Non-pigmented ciliary epithelial cell (primary cell): ENCODE measurements around the gene MRPS9.
A peak's percentile ranks its signal among the peaks of the same experiment; 100 is the strongest.

Experiments used
- DNase-seq: peaks from one replicate; pipeline ENCODE4 v3.0.0-alpha.2; 2010; ENCODE audit warnings: low read depth

MRPS9 gene

GRCh38 chr2:105037572-105038382 lies at the start of gene MRPS9:
Gene MRPS9, plus strand, starts transcription at chr2:105038069. Its CDS starts 24 bp downstream, at chr2:105038093.
- peak; percentile 89 for DNase-seq

- no peak for DNase-seq
Observed at GRCh38 chr2:105005181-105005951, 32.5 kb upstream of the MRPS9 start.

GRCh38 chr2:105007367-105007766 lies 30.5 kb upstream of the MRPS9 start:
- DNase-seq = no peak

GRCh38 chr2:105032476-105032875 lies 5.4 kb upstream of the MRPS9 start:
- no peak for DNase-seq

GRCh38 chr2:105034170-105034569 lies 3.7 kb upstream of the MRPS9 start:
- no peak for DNase-seq

- DNase-seq = no peak
Observed at GRCh38 chr2:105038383-105039061, 653 bp downstream of the MRPS9 start.

- no peak for DNase-seq
Observed at GRCh38 chr2:105039559-105039958, 1.7 kb downstream of the MRPS9 start.

- no peak for DNase-seq
Observed at GRCh38 chr2:105042189-105042588, 4.3 kb downstream of the MRPS9 start.

- no peak for DNase-seq
Observed at GRCh38 chr2:105052773-105053172, 14.9 kb downstream of the MRPS9 start.

GRCh38 chr2:105055613-105056012 lies 17.7 kb downstream of the MRPS9 start:
- no peak for DNase-seq

GRCh38 chr2:105056245-105056644 lies 18.4 kb downstream of the MRPS9 start:
- no peak for DNase-seq

- no peak for DNase-seq
Observed at GRCh38 chr2:105057005-105057404, 19.1 kb downstream of the MRPS9 start.

GRCh38 chr2:105061560-105061959 lies 23.7 kb downstream of the MRPS9 start:
- no peak for DNase-seq

- no peak for DNase-seq
Observed at GRCh38 chr2:105062158-105062557, 24.3 kb downstream of the MRPS9 start.

GRCh38 chr2:105068387-105068786 lies 30.5 kb downstream of the MRPS9 start:
- DNase-seq = no peak

GRCh38 chr2:105068875-105069274 lies 31.0 kb downstream of the MRPS9 start:
- no peak for DNase-seq

GRCh38 chr2:105070010-105070865 lies 32.4 kb downstream of the MRPS9 start:
- DNase-seq = no peak

- no peak for DNase-seq
Observed at GRCh38 chr2:105071379-105071778, 33.5 kb downstream of the MRPS9 start.

- no peak for DNase-seq
Observed at GRCh38 chr2:105072039-105072438, 34.2 kb downstream of the MRPS9 start.

GRCh38 chr2:105073591-105073990 lies 35.7 kb downstream of the MRPS9 start:
- no peak for DNase-seq

GRCh38 chr2:105076121-105076520 lies 38.3 kb downstream of the MRPS9 start:
- no peak for DNase-seq
